Type B pancreatic cell (in vitro differentiated cells): Measurements from ENCODE around the gene RUVBL1. TPM values are rescaled to one million over a fixed set of nuclear protein-coding genes. Genes with fewer than 3 reads are reported as not detected.
A peak's percentile ranks its signal among the peaks of the same experiment; 100 is the strongest.

ENCODE experiments used
- DNase-seq: peaks from one replicate; pipeline ENCODE4 v3.0.0; 2021; ENCODE audit warnings: mixed read lengths; ENCODE audit not compliant: unreplicated experiment; ENCODE audit errors: extremely low spot score
- H3K27ac Mint-ChIP-seq: 2 replicates; pipeline ENCODE4 v1.8.0; 2021; ENCODE audit warnings: mild to moderate bottlenecking, mixed read lengths
- H3K27me3 Mint-ChIP-seq: 2 replicates; pipeline ENCODE4 v1.8.0; 2021; ENCODE audit warnings: mixed read lengths
- H3K36me3 Mint-ChIP-seq: 2 replicates; pipeline ENCODE4 v1.8.0; 2021; ENCODE audit warnings: mixed read lengths
- H3K4me1 Mint-ChIP-seq: one replicate; pipeline ENCODE4 v1.8.0; 2021; ENCODE audit warnings: mixed read lengths; ENCODE audit not compliant: unreplicated experiment
- H3K4me3 Mint-ChIP-seq: 2 replicates; pipeline ENCODE4 v1.8.0; 2021; ENCODE audit warnings: mild to moderate bottlenecking, mixed read lengths
- H3K9me3 Mint-ChIP-seq: 2 replicates; pipeline ENCODE4 v1.8.0; 2021; ENCODE audit warnings: mixed read lengths
- total RNA-seq: library from RNA; stranded (reverse); gene quantifications from 2 replicates; pipeline ENCODE4 v1.2.1, GENCODE V29; 2021; ENCODE audit warnings: low replicate concordance
- TF ChIP-seq, protein P1 (sequence below): fragments of 200-600 bp; sonication (generic); conservative IDR thresholded peaks from 2 replicates; pipeline ENCODE4 v1.5.0; 2021; ENCODE audit warnings: antibody characterized with exemption, mild to moderate bottlenecking

RUVBL1 gene
- total RNA-seq, 1 donor from 2014 or later: 61.1 TPM

DNA sequence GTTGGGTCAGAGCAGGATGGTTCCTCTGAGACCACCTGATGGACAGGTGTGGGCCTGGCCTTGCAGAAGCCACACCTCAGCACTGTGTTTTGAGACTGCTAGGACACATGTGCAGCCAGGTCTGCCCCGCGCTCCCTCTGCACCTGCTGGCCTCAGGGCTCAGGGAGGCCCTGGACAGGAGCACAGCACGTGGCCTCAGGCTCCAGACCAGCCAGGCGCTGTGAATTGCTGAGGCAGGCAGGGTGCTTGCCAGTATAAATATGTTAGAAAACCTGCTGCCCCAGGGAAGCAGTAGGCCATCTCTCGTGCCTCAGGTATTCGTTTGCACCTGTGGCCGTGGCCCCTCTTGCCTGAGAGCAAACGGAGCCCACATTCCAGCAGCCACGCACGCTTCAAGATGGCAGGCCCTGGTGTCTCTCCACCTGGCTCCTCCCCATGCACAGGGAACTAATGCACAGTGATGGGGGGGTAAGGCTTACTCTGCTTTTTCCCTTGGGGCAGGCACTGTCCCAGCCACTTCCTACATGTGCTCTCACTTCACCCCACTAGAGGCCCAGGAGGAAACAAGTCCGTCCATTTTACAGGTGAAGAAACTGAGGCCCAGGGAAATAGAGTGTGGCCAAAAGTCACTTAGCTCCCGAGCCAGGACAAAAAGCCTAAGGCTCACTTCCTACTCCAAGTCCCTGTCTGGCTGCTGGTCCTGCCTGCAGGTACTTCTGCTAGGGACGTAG, 51.0 kb downstream of the RUVBL1 start:
- H3K27me3 Mint-ChIP-seq: no peaks in the 10 kb centered on the region
- peaks cover 12% of the 10 kb centered on the region for H3K36me3 Mint-ChIP-seq
- TF ChIP-seq, protein P1, sequence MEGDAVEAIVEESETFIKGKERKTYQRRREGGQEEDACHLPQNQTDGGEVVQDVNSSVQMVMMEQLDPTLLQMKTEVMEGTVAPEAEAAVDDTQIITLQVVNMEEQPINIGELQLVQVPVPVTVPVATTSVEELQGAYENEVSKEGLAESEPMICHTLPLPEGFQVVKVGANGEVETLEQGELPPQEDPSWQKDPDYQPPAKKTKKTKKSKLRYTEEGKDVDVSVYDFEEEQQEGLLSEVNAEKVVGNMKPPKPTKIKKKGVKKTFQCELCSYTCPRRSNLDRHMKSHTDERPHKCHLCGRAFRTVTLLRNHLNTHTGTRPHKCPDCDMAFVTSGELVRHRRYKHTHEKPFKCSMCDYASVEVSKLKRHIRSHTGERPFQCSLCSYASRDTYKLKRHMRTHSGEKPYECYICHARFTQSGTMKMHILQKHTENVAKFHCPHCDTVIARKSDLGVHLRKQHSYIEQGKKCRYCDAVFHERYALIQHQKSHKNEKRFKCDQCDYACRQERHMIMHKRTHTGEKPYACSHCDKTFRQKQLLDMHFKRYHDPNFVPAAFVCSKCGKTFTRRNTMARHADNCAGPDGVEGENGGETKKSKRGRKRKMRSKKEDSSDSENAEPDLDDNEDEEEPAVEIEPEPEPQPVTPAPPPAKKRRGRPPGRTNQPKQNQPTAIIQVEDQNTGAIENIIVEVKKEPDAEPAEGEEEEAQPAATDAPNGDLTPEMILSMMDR: no peak
- H3K4me3 Mint-ChIP-seq: no peak overlapping the region
- H3K9me3 Mint-ChIP-seq: no peaks in the 10 kb centered on the region
- DNase-seq: no peak
- H3K27ac Mint-ChIP-seq: no peak overlapping the region
- peaks cover 9% of the 10 kb centered on the region for H3K4me1 Mint-ChIP-seq

DNA sequence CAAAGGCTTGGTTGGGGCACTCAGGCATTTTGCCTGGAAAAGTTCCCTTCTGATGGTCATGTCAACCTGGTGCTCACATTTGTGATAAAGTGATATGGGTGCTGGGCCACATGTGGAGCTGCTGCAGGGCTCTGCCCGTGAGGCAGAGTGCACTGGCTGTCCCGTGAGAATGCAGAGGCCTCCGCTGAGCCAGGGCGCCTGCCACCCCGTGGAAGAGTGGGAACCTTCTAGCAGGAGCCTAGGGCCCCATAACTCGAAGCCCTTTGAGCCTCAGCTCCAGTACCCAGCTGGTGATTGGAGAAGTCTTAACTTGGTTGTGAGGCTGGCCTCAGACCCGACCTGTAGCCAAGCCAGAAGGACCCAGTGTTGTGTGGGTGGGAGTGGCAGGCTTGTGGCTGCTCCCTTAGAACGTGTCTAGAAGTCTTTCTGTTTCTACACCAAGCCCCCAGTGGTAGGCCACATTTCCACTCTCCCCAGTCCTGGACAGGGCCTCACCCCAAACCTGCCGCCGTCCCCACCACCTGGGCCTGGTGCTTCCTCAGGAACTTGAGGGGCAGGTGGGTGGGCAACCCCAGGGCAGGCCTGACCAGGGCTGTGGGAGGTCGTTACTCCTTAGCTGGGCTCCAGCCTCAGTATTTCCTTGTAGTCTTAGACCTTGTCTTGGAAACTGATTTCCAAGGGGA, 51.7 kb downstream of the RUVBL1 start:
- Mint-ChIP-seq H3K27me3 (no peaks in the 10 kb centered on the region), H3K27ac (no peak overlapping the region), H3K4me1 (peaks cover 9% of the 10 kb centered on the region), H3K9me3 (no peaks in the 10 kb centered on the region), H3K36me3 (peaks cover 19% of the 10 kb centered on the region), H3K4me3 (no peak overlapping the region)
- no peak for DNase-seq
- TF ChIP-seq, protein P1: no peak

DNA sequence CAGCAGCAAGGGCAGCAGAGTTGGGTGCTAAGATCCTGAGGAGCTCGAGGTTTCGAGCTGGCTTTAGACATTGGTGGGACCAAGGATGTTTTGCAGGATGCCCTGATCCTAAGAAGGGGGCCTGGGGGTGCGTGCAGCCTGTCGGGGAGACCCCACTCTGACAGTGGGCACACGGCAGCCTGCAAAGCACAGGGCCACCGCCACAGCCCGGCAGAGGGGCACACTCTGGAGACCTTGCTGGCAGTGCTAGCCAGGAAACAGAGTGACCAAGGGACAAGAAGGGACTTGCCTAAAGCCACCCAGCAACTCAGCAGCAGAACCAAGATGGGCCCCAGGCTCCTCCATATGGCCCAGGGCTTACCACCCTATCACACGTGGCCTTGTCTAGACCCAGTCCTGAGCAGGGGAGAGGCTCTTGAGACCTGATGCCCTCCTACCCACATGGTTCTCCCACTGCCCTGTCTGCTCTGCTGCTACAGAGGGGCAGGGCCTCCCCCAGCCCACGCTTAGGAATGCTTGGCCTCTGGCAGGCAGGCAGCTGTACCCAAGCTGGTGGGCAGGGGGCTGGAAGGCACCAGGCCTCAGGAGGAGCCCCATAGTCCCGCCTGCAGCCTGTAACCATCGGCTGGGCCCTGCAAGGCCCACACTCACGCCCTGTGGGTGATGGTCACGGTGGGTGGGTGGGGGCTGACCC, 52.6 kb downstream of the RUVBL1 start:
- peaks cover 21% of the 10 kb centered on the region for H3K36me3 Mint-ChIP-seq
- no peak overlapping the region for H3K27ac Mint-ChIP-seq
- no peak for DNase-seq
- no peaks in the 10 kb centered on the region for H3K27me3 Mint-ChIP-seq
- H3K4me3 Mint-ChIP-seq: no peak overlapping the region
- H3K9me3 Mint-ChIP-seq: no peaks in the 10 kb centered on the region
- H3K4me1 Mint-ChIP-seq: peaks cover 9% of the 10 kb centered on the region
- TF ChIP-seq, protein P1: no peak

DNA sequence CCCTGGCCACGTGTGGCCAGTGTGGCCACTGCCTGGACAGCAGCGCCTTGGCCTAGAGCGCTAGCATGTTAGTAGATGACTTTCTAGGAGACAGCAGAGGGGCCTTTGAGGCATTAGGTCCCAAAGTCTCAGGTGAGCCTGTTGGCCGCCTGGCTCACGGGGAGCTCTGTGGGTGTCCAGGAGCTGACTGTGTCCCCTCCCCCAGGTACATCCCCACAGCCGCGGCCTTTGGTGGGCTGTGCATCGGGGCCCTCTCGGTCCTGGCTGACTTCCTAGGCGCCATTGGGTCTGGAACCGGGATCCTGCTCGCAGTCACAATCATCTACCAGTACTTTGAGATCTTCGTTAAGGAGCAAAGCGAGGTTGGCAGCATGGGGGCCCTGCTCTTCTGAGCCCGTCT, 54.3 kb downstream of the RUVBL1 start:
- no peaks in the 10 kb centered on the region for H3K27me3 Mint-ChIP-seq
- H3K4me1 Mint-ChIP-seq: no peaks in the 10 kb centered on the region
- peaks cover 31% of the 10 kb centered on the region for H3K36me3 Mint-ChIP-seq
- TF ChIP-seq, protein P1: no peak
- no peak for DNase-seq
- H3K27ac Mint-ChIP-seq: no peak overlapping the region
- H3K4me3 Mint-ChIP-seq: no peak overlapping the region
- H3K9me3 Mint-ChIP-seq: no peaks in the 10 kb centered on the region

DNA sequence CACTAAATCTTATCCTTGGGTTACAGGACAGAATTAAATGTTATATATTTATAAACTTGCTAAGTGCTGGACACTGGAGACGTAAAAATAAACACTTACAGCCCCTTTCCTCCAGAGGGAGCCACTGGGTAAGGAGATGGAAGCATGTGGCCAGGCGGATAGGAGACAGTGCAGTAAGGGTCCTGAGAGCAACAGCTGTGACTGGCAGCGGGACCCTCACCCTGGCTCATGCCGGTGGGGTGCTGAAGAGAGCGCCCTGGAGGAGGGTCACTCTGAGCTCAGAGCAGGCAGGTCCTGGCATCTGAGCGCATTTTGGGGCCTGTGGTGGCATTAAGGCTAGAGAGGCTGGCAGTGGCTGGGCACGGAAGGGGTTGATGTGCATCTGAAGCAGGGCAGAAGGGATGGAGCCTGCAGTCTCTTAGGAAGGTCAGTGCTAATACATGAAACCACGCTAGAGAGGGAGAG, 55.4 kb downstream of the RUVBL1 start:
- H3K4me3 Mint-ChIP-seq: no peak overlapping the region
- TF ChIP-seq, protein P1: peak; percentile 76
- H3K9me3 Mint-ChIP-seq: no peaks in the 10 kb centered on the region
- no peak overlapping the region for H3K27ac Mint-ChIP-seq
- H3K27me3 Mint-ChIP-seq: no peaks in the 10 kb centered on the region
- DNase-seq: no peak
- H3K4me1 Mint-ChIP-seq: no peaks in the 10 kb centered on the region
- H3K36me3 Mint-ChIP-seq: peaks cover 35% of the 10 kb centered on the region
